Mucosa of stomach (tissue), 1 donor: ENCODE measurements around the gene ZNF385D.

Source experiments
- H3K27me3 ChIP-seq: one replicate; pipeline ENCODE4 v1.7.0; 2013; ENCODE audit warnings: mild to moderate bottlenecking, low read length; ENCODE audit not compliant: control insufficient read depth, insufficient read depth
- H3K36me3 ChIP-seq: one replicate; pipeline ENCODE4 v1.7.0; 2013; ENCODE audit warnings: low read length; ENCODE audit not compliant: control insufficient read depth, insufficient read depth
- H3K4me1 ChIP-seq: one replicate; pipeline ENCODE4 v1.7.0; 2013; ENCODE audit warnings: mild to moderate bottlenecking, low read length; ENCODE audit not compliant: control insufficient read depth, insufficient read depth
- H3K4me3 ChIP-seq: one replicate; pipeline ENCODE4 v1.7.0; 2013; ENCODE audit warnings: low read length
- H3K9ac ChIP-seq: one replicate; pipeline ENCODE4 v1.7.0; 2013; ENCODE audit warnings: mild to moderate bottlenecking, low read length, moderate library complexity
- H3K9me3 ChIP-seq: one replicate; pipeline ENCODE4 v1.7.0; 2013; ENCODE audit warnings: mild to moderate bottlenecking, low read length, moderate library complexity; ENCODE audit not compliant: control insufficient read depth
- donor health status: Pancreatic carcinoma.

ZNF385D gene

DNA sequence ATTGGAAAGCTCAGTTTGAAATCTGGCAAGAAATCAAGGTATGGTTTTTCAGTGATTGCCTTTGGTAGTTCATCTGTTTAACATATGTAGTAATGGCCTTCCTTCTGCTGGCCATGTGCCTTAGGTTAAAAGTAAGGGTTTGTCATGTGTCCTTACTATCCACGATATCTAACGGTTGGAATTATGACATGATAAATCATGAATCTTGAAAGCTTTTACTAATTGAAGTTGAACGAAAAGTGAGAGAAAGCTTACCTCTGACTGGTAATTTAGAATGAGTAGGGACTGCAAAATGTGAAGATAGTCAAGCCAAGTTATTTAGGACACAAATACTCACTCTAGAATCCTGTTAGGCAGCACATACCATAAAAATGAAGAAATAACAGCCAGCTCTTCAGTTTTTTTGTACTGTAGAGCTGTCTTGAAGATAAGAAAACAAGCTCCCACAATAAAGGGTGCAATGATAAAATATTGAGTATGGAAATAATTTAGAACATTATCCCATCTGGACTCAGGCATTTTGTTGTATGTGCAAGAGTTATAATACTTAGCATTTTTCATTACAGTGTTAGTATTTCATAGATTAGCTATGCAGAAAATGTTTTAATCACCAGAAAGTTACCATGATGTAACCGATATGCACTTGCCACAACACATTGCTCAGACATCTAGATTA lies 303.4 kb downstream of the ZNF385D start:
- H3K36me3 ChIP-seq = no peaks in the 10 kb centered on the region
- no peaks in the 10 kb centered on the region for H3K4me1 ChIP-seq
- no peaks in the 10 kb centered on the region for H3K9me3 ChIP-seq
- H3K9ac ChIP-seq = no peak overlapping the region
- H3K27me3 ChIP-seq = no peaks in the 10 kb centered on the region
- no peak overlapping the region for H3K4me3 ChIP-seq

GRCh38 chr3:21446945-21447475 lies 304.0 kb downstream of the ZNF385D start:
- no peaks in the 10 kb centered on the region for H3K9me3 ChIP-seq
- no peaks in the 10 kb centered on the region for H3K27me3 ChIP-seq
- H3K4me1 ChIP-seq = no peaks in the 10 kb centered on the region
- H3K36me3 ChIP-seq = no peaks in the 10 kb centered on the region
- H3K9ac ChIP-seq = no peak overlapping the region
- no peak overlapping the region for H3K4me3 ChIP-seq

GRCh38 chr3:21446027-21446426 lies 305.0 kb downstream of the ZNF385D start:
- Histone ChIP-seq H3K27me3 (no peaks in the 10 kb centered on the region), H3K9me3 (no peaks in the 10 kb centered on the region), H3K4me1 (no peaks in the 10 kb centered on the region), H3K9ac (no peak overlapping the region), H3K36me3 (no peaks in the 10 kb centered on the region), H3K4me3 (no peak overlapping the region)

DNA sequence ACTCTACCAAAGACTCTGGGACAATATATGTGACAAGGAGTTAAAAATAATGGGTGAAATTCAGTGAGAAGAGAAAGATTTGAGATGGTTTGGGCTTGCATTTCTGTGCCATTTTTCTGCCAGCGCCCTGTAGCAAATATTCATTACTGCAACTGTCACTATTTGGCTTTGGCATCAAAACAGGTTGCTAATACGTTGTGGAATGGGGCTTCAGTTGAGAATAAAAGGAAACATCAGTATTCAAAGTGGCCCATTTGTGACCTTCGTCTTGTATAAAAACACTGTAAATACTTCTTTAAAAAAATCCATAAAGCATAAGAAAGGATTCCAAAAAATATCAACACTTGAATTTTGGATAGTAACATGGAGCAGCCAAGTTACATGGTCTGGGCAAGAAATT lies 309.2 kb downstream of the ZNF385D start:
- no peak overlapping the region for H3K4me3 ChIP-seq
- H3K36me3 ChIP-seq = no peaks in the 10 kb centered on the region
- H3K4me1 ChIP-seq = no peaks in the 10 kb centered on the region
- no peaks in the 10 kb centered on the region for H3K9me3 ChIP-seq
- H3K27me3 ChIP-seq = no peaks in the 10 kb centered on the region
- H3K9ac ChIP-seq = no peak overlapping the region

GRCh38 chr3:21436835-21437234 lies 314.2 kb downstream of the ZNF385D start:
- H3K9ac ChIP-seq = no peak overlapping the region
- H3K9me3 ChIP-seq = no peaks in the 10 kb centered on the region
- peaks cover 9% of the 10 kb centered on the region for H3K4me1 ChIP-seq
- H3K36me3 ChIP-seq = no peaks in the 10 kb centered on the region
- no peak overlapping the region for H3K4me3 ChIP-seq
- H3K27me3 ChIP-seq = no peaks in the 10 kb centered on the region

DNA sequence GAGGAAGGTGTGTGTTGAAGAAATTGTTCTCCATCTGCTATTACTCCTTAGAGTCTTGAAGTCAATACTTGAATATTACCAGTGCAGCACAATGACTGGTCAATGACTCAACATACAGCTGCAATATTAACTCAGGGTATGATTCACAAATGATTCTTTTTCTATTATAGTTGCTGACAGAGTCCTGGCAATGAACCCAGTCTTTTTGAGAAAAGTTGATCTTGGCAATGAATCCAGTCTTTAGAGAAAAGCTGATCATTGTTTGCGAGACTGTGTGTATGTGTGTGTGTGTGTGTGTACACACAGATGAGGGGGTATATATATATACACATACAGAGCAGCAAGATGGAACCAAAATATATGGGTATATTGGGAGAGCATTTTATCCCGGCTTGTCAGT lies 315.1 kb downstream of the ZNF385D start:
- Histone ChIP-seq H3K9me3 (no peaks in the 10 kb centered on the region), H3K9ac (no peak overlapping the region), H3K27me3 (no peaks in the 10 kb centered on the region), H3K36me3 (no peaks in the 10 kb centered on the region), H3K4me1 (peaks cover 9% of the 10 kb centered on the region), H3K4me3 (no peak overlapping the region)

DNA sequence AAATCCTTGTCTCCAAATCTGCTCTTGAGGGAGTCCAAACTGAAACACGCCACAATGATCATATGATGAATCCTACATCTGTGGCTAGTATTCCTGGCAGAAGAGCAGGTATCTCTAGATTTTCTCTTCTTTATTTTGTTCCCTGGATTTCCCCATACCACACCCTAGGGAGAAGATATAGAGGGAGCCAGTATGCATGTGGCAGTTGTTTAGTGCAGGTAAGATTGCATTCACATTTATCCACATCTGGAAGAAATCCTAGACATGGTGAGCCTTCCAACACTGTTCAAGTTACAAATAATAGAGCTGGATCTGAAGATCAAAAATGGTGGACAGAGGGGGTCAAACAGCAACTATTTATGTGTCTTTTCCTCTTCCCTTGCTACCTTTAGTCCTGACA lies 316.7 kb downstream of the ZNF385D start:
- no peaks in the 10 kb centered on the region for H3K9me3 ChIP-seq
- no peaks in the 10 kb centered on the region for H3K36me3 ChIP-seq
- H3K4me3 ChIP-seq = no peak overlapping the region
- H3K27me3 ChIP-seq = no peaks in the 10 kb centered on the region
- H3K4me1 ChIP-seq = peaks cover 9% of the 10 kb centered on the region
- H3K9ac ChIP-seq = no peak overlapping the region

DNA sequence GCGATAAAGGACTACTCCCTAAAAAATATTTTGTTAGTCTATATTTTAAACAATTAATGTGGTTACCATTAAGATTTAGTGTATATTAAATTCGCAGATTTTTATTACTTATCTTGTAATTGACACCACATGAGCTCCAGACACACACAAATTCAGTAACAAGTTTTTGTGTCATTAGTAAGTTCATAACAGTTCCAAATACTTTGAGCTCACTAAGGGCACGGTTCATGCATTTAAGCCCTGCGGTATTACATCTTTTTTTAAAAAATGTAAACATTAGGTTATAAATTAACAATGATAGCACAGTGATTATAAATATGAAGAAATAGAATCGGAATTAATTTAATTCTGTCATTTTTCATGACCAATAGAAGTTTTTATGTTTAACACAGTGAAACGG lies 317.3 kb downstream of the ZNF385D start:
- Histone ChIP-seq H3K9ac (no peak overlapping the region), H3K9me3 (no peaks in the 10 kb centered on the region), H3K4me1 (peaks cover 9% of the 10 kb centered on the region), H3K27me3 (no peaks in the 10 kb centered on the region), H3K36me3 (no peaks in the 10 kb centered on the region), H3K4me3 (no peak overlapping the region)

DNA sequence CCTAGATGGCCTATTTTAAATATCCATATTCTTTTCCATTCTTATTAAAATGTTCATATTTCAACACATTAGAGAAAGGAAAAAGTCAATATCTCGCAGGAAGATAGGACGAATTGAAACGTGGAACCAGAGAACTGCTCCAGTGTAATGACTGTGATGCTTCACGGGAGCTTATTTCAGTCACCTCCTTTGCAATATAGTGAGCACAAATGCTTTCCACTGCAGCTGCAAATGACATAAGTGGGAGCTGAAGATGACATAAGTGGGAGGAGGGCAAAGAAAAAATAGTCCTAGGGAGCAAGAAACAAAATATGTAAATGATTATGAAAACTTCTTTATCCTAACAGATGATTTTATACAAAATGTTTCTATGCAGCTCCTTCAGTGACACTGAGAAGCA lies 324.1 kb downstream of the ZNF385D start:
- Histone ChIP-seq H3K9me3 (no peaks in the 10 kb centered on the region), H3K4me1 (no peaks in the 10 kb centered on the region), H3K27me3 (no peaks in the 10 kb centered on the region), H3K4me3 (no peak overlapping the region), H3K36me3 (no peaks in the 10 kb centered on the region), H3K9ac (no peak overlapping the region)

DNA sequence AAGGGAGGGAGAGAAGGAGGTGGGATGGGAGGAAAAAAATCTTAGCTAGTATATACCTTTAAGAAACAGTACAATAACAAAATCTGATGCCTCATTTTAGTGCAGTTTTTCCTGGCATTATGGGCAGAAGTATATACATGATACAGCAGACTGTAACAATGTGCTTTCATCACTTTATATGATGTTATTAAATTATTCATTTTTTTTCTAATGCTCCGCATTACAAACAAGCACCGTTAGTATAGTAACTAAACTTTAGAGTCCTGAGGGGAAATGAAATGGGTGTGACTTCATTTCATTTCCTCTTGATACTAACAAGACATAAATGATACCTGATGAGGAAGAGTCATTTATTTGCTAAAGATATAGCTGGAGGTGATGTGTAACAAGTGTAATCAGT lies 325.3 kb downstream of the ZNF385D start:
- no peaks in the 10 kb centered on the region for H3K9me3 ChIP-seq
- H3K36me3 ChIP-seq = no peaks in the 10 kb centered on the region
- H3K9ac ChIP-seq = no peak overlapping the region
- no peaks in the 10 kb centered on the region for H3K27me3 ChIP-seq
- H3K4me3 ChIP-seq = no peak overlapping the region
- H3K4me1 ChIP-seq = no peaks in the 10 kb centered on the region

- Histone ChIP-seq H3K36me3 (no peaks in the 10 kb centered on the region), H3K9me3 (no peaks in the 10 kb centered on the region), H3K27me3 (no peaks in the 10 kb centered on the region), H3K4me1 (no peaks in the 10 kb centered on the region), H3K4me3 (no peak overlapping the region), H3K9ac (no peak overlapping the region)
Measured at GRCh38 chr3:21421096-21421495, 329.9 kb downstream of the ZNF385D start.

GRCh38 chr3:21417991-21418390 lies 333.0 kb downstream of the ZNF385D start:
- Histone ChIP-seq H3K27me3 (no peaks in the 10 kb centered on the region), H3K4me3 (no peak overlapping the region), H3K36me3 (no peaks in the 10 kb centered on the region), H3K9ac (no peak overlapping the region), H3K4me1 (no peaks in the 10 kb centered on the region), H3K9me3 (no peaks in the 10 kb centered on the region)

GRCh38 chr3:21414506-21414905 lies 336.5 kb downstream of the ZNF385D start:
- H3K4me1 ChIP-seq = no peaks in the 10 kb centered on the region
- H3K9me3 ChIP-seq = no peaks in the 10 kb centered on the region
- H3K9ac ChIP-seq = no peak overlapping the region
- H3K36me3 ChIP-seq = no peaks in the 10 kb centered on the region
- no peaks in the 10 kb centered on the region for H3K27me3 ChIP-seq
- no peak overlapping the region for H3K4me3 ChIP-seq
